HG03039 (cell line): ENCODE data around the gene KLC4.
"Not testable (repeated sequence)": the region's sequence is repeated elsewhere in the genome, so short reads cannot be mapped to it uniquely, and the experiment has no call there.

Experiments
- ATAC-seq: cut with Tn5 transposase; IDR thresholded peaks from one replicate; pipeline ENCODE4 v1.9.1; 2021; ENCODE audit warnings: mild to moderate bottlenecking, moderate library complexity; ENCODE audit not compliant: unreplicated experiment

The KLC4 gene

DNA sequence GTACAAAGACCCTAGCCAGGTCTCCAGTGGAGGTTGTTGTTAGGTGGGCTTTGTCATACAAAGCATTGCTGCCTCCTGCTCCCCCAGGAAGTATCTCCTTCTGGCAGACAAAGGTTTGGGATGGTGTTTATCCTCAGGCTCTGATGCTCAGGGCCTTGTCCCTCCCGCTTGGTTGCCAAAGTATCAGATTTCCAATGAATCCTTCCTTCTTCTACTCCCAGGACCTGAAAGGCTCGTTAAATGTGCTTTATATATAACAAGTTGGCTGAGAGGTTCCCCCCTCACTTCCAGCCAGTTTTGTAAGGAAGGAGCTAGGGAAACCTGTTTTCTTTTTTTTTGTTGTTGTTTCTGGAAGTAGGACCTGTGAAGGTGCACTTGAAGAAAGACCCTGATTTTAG is 31.1 kb downstream of the KLC4 start:
- ATAC-seq: no peak

DNA sequence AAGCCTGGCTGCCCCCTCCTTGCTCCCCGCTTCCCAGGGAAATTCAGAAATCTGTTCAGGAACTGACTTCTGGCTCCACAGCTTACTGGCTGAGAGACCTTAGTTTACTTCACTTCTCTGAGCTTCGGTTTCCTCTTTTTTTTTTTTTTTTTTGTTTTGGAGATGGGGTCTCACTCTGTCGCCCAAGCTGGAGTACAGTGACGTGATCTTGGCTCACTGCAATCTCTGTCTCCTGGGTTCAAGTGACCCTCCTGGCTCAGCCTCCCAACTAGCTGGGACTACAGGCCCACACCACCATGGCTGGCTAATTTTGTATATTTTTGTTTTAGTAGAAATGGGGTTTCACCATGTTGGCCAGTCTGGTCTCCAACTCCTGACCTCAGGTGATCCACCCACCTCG is 31.6 kb downstream of the KLC4 start:
- no peak for ATAC-seq

DNA sequence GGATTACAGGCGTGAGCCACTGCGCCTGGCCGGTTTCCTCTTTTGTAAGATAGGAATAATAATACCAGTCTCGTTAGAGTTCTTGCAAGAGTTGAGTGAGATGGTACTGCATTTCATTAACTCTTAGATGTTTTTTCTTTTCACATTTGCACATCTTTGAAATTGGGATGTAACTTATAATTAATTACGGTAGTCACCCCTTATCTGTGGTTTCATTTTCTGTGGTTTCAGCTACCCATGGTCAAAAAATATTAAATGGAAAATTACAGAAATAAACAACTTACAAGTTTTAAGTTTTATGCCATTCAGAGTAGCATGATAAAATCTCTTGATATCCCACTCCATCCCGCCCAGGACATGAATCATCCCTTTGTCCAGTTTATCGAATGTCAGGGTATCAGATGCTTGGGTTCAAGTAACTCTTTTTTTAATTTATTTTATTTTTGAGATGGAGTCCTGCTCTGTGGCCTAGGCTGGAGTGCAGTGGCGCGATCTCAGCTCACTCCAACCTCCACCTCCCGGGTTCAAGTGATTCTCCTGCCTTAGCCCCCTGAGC is 32.1 kb downstream of the KLC4 start:
- ATAC-seq: no peak

DNA sequence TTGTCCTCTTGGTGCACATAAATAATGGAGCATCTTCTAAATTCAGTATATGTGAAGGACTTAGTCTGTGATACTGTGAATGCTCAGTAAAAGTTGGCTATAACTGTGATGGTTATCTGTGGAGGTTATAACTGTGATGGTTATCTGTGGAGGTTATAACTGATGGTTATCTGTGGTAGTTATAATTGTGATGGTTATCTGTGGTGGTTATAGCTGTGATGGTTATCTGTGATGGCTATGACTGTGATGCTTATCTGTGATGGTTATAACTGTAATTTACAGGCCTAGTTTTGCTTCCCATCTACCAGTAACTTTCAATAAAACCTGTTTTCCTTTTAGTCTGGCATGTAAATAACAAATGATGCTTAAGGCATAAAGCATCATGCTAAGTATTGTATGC is 33.2 kb downstream of the KLC4 start:
- ATAC-seq: no peak

DNA sequence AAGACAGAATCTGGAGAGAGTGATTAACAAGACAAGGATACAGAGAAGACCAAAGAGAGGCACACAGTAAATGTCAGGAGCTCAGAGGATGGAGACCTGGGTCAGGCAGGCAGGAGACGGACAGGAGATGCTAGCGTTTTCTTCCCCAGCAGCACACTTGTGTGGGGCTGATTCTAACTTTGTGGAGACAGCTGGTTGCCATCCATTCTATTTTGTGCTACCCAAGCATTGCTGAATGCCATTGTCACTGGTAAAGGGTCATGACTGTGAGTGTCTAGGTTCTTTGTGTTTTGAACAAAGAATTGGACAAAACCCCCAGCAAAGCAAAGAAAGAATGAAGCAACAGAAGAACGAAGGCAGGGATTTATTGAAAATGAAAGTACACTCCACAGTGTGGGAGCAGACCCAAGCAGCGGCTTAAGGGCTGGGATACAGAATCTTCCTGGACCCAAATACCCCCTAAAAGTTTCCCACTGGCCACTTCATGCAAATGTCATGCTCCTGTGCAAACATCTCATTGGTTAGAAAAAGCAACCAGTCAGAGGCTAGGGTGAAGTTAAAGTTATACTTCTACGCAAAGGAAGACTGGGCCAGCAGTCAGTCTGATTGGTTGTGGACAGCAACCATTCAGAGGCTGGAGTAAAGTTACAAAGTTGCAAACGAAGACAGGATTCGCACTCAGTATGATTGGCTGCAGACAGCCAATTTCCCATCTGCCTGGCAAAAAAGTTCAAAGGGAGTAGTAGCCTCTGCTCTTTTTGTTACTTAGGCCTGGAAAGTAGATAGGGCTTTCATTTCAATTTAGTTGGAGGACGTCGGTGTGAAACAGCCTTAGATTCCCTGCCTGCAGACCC is 34.2 kb downstream of the KLC4 start:
- no peak for ATAC-seq

DNA sequence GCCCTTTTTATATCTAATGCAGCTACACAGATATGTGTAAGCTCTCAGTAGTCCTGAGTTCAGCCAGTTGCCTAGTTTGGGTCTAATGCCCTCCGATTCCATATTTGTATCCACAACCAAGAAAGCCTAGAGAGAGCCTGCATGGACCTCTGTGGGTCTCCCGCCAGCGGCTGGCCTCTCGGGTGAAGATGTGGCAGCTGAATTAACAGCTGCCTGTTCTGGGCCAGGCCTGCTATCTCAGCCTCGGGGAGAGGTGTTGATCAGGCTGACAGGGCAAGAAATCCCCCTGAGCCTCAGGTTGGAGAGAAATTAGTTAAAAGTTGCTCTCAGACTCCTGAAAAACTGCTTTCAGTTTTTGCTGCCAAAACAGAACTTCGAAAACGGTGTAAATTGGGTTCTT is 36.5 kb downstream of the KLC4 start:
- no peak for ATAC-seq

DNA sequence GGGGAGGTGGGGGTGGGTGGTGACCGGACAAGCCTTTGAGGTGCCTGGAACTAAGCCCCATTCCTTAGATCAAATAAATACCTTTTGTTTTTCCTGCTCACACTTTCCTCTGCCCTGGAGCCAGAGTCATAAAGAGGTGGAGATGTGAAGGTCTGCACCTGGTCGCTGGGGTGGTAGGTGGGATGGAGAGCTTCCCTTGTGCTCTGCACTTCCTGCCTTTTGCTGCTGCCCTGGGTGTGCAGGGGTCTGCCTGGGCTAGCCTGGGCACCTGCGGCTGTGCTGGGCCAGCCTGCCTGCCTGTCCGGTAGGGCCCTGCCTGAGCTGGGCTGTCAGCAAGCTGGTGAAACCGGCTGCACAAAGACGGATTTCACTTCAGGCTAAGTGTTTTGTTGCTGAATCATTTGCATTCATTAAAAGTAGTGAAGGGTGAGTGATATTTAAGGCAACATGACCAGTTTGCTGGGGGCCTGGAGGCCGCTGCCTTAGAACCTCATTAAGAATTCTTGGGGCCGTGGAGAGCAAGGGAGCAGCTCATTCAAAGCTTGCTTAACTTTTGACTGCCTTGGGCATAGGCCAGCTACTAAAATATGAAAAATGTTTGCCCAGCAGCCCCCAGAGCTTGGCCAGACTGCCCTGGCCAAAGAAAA is 37.1 kb downstream of the KLC4 start:
- ATAC-seq: no peak

DNA sequence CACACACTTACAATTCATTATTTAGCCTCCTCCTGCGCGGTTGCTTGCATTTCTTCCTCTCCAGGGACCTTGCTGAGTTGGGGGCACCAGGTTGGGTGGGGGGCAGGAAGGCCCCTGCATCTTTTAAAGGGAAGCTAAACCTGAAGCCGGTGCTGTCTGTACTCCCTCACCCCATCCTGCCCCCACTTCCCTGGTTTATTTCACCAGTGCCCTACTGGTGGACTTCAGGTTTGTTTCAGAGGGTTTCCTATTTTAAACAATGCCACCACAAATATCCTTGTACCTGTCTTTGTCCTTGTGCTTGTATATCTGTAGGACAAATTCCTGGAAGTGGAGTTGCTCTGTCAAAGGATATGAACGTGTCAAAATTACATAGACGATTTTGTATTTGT is 37.7 kb downstream of the KLC4 start:
- ATAC-seq: no peak

DNA sequence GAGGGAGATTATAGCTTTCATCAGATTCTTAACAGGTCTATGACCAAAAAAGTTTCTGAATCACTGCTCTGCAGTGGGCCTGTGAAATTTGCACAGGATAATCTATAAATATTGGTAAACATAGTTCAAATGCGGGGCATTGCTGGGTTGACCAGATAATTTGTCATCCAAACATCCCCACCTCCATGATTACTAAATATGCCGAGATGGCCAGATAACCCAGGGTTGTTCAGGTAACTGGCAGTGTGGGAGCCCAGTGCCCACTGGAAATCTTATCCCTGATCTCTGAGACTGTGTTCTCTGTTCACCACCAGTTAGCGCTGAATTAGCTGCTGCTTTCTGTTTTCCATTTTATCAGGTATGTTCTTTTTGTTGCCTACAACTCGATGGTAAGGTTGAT is 38.1 kb downstream of the KLC4 start:
- ATAC-seq: no peak

DNA sequence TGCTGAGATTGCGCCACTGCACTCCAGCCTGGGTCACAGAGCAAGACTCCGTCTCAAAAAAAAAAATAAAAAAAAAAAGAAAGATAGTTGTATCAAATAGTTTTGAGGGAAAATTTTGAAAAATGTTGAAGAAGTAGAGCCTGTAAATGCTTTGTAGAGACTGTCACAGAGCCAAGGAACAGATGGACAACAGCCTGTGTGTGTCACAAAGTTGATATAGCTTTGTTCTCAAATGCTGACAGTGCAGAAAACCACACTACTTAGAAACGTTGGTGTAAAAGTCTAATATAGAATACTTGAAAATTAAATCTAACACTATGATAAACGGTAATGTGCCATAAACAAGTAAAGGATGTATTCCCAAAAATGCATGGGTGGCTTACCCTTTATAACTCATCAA is 42.1 kb downstream of the KLC4 start:
- ATAC-seq: no peak

DNA sequence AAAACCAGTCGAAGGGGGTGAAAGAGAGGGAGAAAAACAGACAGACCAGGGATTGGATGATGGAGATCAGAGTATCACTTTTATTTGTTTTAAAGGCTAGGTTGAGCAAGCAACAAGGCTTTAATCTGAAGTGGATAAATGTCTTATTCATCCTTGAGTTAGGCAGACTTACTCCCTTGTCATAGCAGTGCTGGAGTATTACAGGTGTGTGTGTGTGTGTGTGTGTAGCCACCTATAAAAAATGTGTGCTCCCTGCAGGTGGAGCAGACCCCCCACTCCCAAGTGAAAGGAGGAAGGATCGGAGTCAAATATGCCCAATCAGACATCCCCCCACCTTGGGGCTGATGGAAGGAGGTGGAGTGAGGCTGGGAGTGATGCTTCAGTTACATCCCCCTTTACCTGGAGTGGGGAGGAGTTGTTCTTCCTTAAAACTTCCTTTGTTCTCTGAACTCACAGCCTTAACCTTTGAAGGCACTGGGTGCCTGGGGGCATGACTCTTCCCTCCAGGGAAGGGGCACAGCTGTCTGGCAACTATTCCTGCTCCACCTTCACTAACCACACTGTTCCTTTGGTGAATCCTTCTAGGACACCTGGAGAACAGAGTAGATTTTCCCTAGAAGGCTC is 43.9 kb downstream of the KLC4 start:
- ATAC-seq: no peak

DNA sequence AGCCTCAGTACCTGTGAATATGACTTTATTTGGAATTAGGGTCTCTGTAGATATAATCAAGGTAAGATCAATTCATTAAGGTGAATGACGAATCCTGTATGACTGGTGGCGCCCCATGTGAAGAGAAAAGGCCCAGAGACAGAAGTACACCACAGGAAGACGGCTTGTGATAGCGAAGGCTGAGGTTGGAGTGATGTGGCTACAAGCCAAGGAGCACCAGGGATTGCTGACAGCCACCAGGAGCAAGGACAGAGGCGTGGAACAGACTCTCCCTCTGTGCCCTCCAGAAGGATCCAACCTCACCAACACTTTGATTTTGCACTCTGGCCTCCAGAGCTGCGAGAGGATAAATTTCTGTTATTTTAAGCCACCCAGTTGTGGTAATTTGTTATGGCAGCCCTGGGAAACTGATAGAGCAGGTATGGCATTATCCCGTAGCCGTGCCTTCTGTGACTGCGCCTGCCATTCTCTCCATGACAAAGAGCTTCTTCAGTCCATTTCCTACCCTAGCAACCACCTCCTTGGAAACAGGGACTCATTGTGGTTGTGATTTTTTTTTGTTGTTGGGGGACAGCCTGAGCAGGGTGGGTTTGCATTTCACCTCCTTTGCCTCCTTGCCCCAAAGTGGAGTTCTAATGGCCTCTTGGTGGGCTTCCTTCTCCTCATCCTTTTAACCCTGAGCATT is 46.2 kb downstream of the KLC4 start:
- no peak for ATAC-seq

DNA sequence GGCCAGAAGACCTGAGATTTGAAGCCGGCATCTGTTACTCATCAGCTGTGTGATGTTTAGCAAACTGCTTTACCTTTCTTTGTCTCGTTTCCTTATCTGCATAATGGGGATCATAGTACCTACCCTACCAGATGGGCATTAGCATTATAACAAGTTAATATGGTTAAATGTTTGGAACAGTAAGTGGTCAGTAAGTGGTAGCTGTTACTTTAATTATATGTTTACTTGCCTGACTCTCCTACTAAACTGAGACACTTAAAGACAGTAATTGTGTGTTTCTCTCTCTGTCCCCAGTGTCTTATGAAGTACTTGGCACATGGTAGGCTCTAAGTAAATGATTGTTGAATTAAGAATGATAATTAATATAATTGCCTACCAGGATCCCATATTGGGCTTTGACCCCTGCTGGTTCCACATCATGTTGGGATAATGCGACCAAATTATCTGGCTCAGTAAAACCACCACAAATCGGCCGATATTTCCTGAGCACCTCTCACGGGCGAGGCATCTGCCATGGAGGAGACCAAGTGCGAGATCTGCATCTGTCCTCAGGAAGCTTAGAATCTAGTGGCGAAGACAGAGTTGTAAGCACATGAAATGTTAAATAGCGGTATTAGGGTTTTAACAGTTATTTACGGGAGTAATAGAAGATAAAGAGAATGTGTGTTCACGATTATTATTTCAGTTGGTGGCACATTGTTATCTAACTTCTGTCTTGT is 48.1 kb downstream of the KLC4 start:
- no peak for ATAC-seq

DNA sequence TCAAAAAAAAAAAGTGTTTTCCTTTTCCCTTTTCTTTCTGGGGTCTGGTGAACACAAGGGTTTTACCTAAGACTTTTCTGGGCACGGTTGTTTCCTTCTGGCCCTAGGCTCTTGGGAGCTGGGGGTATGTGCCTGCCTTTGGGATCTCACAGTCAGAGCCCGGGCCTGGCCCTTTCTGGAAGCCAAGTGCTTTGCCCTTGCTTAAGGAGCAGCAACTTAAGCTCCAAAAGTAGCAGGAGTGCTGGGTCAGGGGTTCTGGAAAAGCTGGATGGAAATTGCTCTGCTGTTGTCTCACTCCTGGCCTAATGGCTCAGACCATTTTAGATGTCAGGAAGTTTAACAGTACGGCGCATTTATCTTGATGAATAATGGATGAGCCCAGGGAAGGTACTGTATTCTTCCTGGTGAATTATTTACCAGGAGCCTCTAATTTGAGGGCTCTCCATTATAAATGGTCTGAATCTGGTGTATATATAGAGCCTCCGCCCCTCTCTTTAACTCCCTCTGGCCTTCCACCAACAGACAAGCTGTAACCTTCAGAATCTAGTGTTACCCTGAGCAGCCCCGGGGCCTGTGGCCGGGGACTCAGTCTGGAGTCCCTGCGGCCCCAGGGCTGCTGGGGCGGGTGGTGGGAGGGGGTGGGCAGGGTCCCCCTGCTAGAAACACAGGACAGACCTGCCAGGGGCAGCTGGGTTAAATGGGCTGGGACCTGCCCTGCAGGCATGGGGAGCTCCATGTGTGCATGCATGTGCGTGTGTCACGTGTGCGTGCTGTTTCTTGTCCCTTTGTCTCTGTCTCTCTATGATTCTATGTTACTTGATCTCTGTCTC is 54.2 kb downstream of the KLC4 start:
- no peak for ATAC-seq

DNA sequence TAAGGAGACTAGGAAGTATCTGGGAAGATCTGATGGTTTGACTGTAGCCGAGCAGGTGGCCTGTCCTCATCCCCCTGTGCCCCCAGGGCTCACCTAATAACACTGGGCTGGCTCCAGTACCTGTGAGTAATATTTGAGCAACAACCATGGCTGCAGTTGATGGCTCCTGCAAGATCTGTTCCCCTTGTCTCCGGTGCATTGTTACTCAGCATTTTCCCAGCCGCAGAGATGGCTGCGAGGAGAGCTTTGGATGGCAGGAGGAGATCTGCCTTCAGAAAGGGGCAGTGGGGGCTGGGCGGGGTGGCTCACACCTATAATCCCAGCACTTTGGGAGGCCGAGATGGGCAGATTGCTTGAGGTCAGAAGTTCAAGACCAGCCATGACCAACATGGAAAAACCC is 55.9 kb downstream of the KLC4 start:
- no peak for ATAC-seq

DNA sequence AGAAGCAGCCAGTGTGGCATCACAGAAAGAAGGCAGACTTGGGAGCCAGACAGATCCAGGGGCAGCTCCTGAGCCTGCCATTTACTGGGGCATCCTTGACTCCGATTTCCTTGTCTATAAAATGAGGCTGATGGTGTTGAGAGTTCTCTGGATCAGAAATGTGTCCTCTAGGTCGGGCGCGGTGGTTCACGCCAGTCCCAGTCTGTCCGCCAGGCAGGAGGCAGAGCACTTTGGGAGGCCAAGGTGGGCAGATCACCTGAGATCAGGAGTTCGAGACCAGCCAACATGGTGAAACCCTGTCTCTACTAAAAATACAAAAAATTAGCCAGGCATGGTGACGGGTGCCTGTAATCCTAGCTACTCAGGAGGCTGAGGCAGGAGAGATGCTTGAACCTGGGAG is 58.0 kb downstream of the KLC4 start:
- not testable (repeated sequence) for ATAC-seq

DNA sequence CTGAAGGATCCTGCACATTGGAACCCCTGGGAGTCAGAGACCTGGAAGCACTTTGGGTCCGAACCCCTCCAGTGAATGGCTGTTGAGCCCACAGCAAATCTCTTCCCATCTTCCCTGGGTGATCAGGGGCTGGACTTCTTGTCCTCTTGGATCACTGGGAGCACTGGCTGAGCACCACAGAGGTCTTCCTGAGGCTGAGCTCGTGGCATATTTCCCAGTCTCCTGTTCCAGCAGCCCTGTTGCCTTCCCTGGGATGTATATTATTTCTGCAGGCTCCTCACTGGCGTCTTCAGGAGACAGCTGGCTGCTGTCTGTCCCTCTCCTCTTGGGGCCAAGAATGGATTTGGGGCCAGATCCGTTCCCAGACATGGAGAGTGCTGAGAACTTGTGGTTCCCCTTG is 60.1 kb downstream of the KLC4 start:
- no peak for ATAC-seq

DNA sequence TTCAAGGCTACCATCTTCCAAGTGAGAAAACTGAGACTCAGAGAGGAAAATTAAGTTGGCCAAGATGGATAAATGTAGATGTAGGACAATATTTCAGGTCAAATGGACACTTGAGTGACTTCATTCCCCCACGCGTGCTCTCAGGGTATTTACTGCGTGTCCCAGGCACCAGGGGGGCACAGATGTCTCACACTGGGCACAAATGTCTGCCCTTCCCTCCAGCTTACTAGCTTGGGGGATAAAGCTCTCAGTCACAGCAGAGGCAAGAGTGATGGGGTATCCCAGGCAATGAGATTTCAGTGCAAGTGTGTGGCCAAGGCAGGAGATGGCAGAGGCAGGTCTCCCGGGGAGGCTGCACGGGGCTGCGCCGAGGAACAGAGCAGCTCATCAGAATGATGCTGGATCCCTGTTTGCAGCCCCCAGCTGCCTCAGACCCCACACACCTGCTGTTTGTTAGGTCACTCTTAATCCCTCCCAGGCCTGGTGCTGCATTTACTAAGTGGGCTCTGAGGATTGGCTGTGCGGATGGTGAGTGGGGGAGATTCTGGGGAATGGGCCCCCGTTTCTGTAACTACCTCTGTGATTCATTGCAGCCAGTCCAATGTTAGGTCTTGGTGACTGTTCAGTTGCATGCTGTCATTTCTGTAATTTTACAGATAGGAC is 60.8 kb downstream of the KLC4 start:
- no peak for ATAC-seq
